Loucy (cell line): ENCODE measurements around the gene TRIP13.

ENCODE experiments used
- H2AFZ ChIP-seq: fragments of 200-600 bp; sonication (generic); 2 replicates; pipeline ENCODE4 v1.6.0; 2016; ENCODE audit warnings: antibody characterized with exemption, mild to moderate bottlenecking, low read length, moderate library complexity
- H3F3A ChIP-seq: fragments of 200-600 bp; 2 replicates; pipeline ENCODE4 v1.6.0; 2016; ENCODE audit warnings: antibody characterized with exemption, low read depth, mild to moderate bottlenecking
- H3K27me3 ChIP-seq: fragments of 200-600 bp; sonication (generic); 2 replicates; pipeline ENCODE4 v1.6.1; 2014; ENCODE audit warnings: low read length, mild to moderate bottlenecking; ENCODE audit not compliant: insufficient read depth, poor library complexity, severe bottlenecking
- H3K36me3 ChIP-seq: fragments of 200-600 bp; sonication (generic); 2 replicates; pipeline ENCODE4 v1.6.1; 2016; ENCODE audit warnings: low read length; ENCODE audit not compliant: insufficient read depth
- H3K4me1 ChIP-seq: fragments of 200-600 bp; sonication (generic); 2 replicates; pipeline ENCODE4 v1.5.1; 2014; ENCODE audit warnings: low read length, mild to moderate bottlenecking; ENCODE audit not compliant: insufficient read depth, poor library complexity, severe bottlenecking
- H3K4me2 ChIP-seq: fragments of 200-600 bp; sonication (generic); 2 replicates; pipeline ENCODE4 v1.6.0; 2014; ENCODE audit warnings: antibody characterized with exemption, low read length, low read depth, mild to moderate bottlenecking; ENCODE audit not compliant: poor library complexity, severe bottlenecking
- H3K4me3 ChIP-seq: fragments of 200-600 bp; sonication (generic); 2 replicates; pipeline ENCODE4 v1.5.1; 2014; ENCODE audit warnings: low read length, mild to moderate bottlenecking, mixed read lengths; ENCODE audit not compliant: poor library complexity, severe bottlenecking
- H3K79me2 ChIP-seq: fragments of 200-600 bp; sonication (generic); 2 replicates; pipeline ENCODE4 v1.6.1; 2014; ENCODE audit warnings: low read length; ENCODE audit not compliant: insufficient read depth
- H3K9ac ChIP-seq: fragments of 200-600 bp; sonication (generic); 2 replicates; pipeline ENCODE4 v1.6.0; 2014; ENCODE audit warnings: mild to moderate bottlenecking, low read depth, low read length, moderate library complexity; ENCODE audit not compliant: poor library complexity, severe bottlenecking
- H3K9me2 ChIP-seq: fragments of 200-600 bp; sonication (generic); replicated peaks from 2 replicates; pipeline ENCODE4 v1.6.1; 2016; ENCODE audit warnings: low read depth, low read length, mixed read lengths
- H3K9me3 ChIP-seq: fragments of 200-600 bp; sonication (generic); 2 replicates; pipeline ENCODE4 v1.6.1; 2014; ENCODE audit warnings: mild to moderate bottlenecking, antibody characterized with exemption, low read length, low read depth; ENCODE audit not compliant: insufficient read depth
- H4K20me1 ChIP-seq: fragments of 200-600 bp; sonication (generic); 2 replicates; pipeline ENCODE4 v1.6.0; 2014; ENCODE audit warnings: antibody characterized with exemption, low read length, mild to moderate bottlenecking; ENCODE audit not compliant: insufficient read depth, poor library complexity, severe bottlenecking
- CTCF ChIP-seq: fragments of 200-600 bp; sonication (generic); conservative IDR thresholded peaks from 2 replicates; pipeline ENCODE4 v1.5.1; 2014; ENCODE audit warnings: mild to moderate bottlenecking, antibody characterized with exemption, low read length
- EZH2phosphoT487 ChIP-seq: fragments of 200-600 bp; IDR thresholded peaks from 2 replicates; pipeline ENCODE4 v1.6.1; 2018; ENCODE audit warnings: antibody characterized with exemption, mild to moderate bottlenecking, moderate library complexity, borderline replicate concordance

The TRIP13 gene

GRCh38 chr5:849651-850301 is 42.9 kb upstream of the TRIP13 start:
- no peaks in the 10 kb centered on the region for H3K9me3 ChIP-seq
- no peak overlapping the region for H3K9ac ChIP-seq
- no peak overlapping the region for H3K4me2 ChIP-seq
- no peak for TF ChIP-seq EZH2phosphoT487
- no peak for TF ChIP-seq CTCF
- no peaks in the 10 kb centered on the region for H3K79me2 ChIP-seq
- no peaks in the 10 kb centered on the region for H3F3A ChIP-seq
- no peaks in the 10 kb centered on the region for H3K27me3 ChIP-seq
- H3K36me3 ChIP-seq, result no peaks in the 10 kb centered on the region
- no peak overlapping the region for H2AFZ ChIP-seq
- H4K20me1 ChIP-seq, result no peaks in the 10 kb centered on the region
- no peaks in the 10 kb centered on the region for H3K4me1 ChIP-seq
- no peaks in the 10 kb centered on the region for H3K9me2 ChIP-seq
- H3K4me3 ChIP-seq, result no peak overlapping the region

GRCh38 chr5:850511-851006 is 42.1 kb upstream of the TRIP13 start, which contains the start of gene ZDHHC11:
Gene ZDHHC11, minus strand, starts transcription at chr5:850986. Its CDS starts 384 bp downstream, at chr5:850602.
- no peaks in the 10 kb centered on the region for H3F3A ChIP-seq
- H3K9ac ChIP-seq, result no peak within 1 kb of the TSS
- TF ChIP-seq CTCF (no peak), EZH2phosphoT487 (no peak)
- H4K20me1 ChIP-seq, result no peaks in the 10 kb centered on the region
- H3K4me1 ChIP-seq, result no peaks in the 10 kb centered on the region
- no peak within 1 kb of the TSS for H3K4me2 ChIP-seq
- H2AFZ ChIP-seq, result no peak within 1 kb of the TSS
- no peaks in the 10 kb centered on the region for H3K9me2 ChIP-seq
- no peaks in the 10 kb centered on the region for H3K36me3 ChIP-seq
- no peaks in the 10 kb centered on the region for H3K27me3 ChIP-seq
- no peaks in the 10 kb centered on the region for H3K79me2 ChIP-seq
- H3K4me3 ChIP-seq, result no peak within 1 kb of the TSS
- no peaks in the 10 kb centered on the region for H3K9me3 ChIP-seq

- Histone ChIP-seq H3K36me3 (no peaks in the 10 kb centered on the region), H3F3A (no peaks in the 10 kb centered on the region), H2AFZ (no peak overlapping the region), H3K9me3 (no peaks in the 10 kb centered on the region), H3K4me1 (no peaks in the 10 kb centered on the region), H3K79me2 (no peaks in the 10 kb centered on the region), H3K4me2 (no peak overlapping the region), H4K20me1 (no peaks in the 10 kb centered on the region), H3K9ac (no peak overlapping the region), H3K4me3 (no peak overlapping the region), H3K27me3 (no peaks in the 10 kb centered on the region), H3K9me2 (no peaks in the 10 kb centered on the region)
- TF ChIP-seq EZH2phosphoT487 (no peak), CTCF (no peak)
Observed at GRCh38 chr5:851076-851475, 41.6 kb upstream of the TRIP13 start.
